Ishikawa (cell line): ENCODE results near the gene TLE5.

Experiments used
- CEBPB ChIP-seq: IDR thresholded peaks from 2 replicates; pipeline ENCODE4 v1.6.1; 2012
- CREB1 ChIP-seq: IDR thresholded peaks from 2 replicates; pipeline ENCODE4 v1.6.1; 2012; ENCODE audit warnings: low read depth
- EGR1 ChIP-seq: IDR thresholded peaks from 2 replicates; pipeline ENCODE4 v1.6.1; 2012
- EP300 ChIP-seq: IDR thresholded peaks from 2 replicates; pipeline ENCODE4 v1.6.1; 2012; ENCODE audit warnings: borderline replicate concordance
- FOXM1 ChIP-seq: IDR thresholded peaks from 2 replicates; pipeline ENCODE4 v1.6.1; 2012; ENCODE audit warnings: low read depth, borderline replicate concordance
- MAX ChIP-seq: IDR thresholded peaks from 2 replicates; pipeline ENCODE4 v1.6.1; 2012
- NFIC ChIP-seq: IDR thresholded peaks from 2 replicates; pipeline ENCODE4 v1.6.1; 2012
- RAD21 ChIP-seq: IDR thresholded peaks from 2 replicates; pipeline ENCODE4 v1.6.1; 2012; ENCODE audit warnings: low read depth
- REST ChIP-seq: IDR thresholded peaks from 2 replicates; pipeline ENCODE4 v1.6.1; 2012; ENCODE audit warnings: low read depth, mild to moderate bottlenecking
- TAF1 ChIP-seq: IDR thresholded peaks from 2 replicates; pipeline ENCODE4 v1.6.1; 2012; ENCODE audit warnings: low read depth, mild to moderate bottlenecking
- TCF12 ChIP-seq: IDR thresholded peaks from 2 replicates; pipeline ENCODE4 v1.6.1; 2012; ENCODE audit warnings: low read depth
- TEAD4 ChIP-seq: IDR thresholded peaks from 2 replicates; pipeline ENCODE4 v1.6.1; 2012
- USF1 ChIP-seq: IDR thresholded peaks from 2 replicates; pipeline ENCODE4 v1.6.1; 2012
- YY1 ChIP-seq: IDR thresholded peaks from 2 replicates; pipeline ENCODE4 v1.6.1; 2012; ENCODE audit warnings: low read depth
- ZBTB7A ChIP-seq: IDR thresholded peaks from 2 replicates; pipeline ENCODE4 v1.6.1; 2012; ENCODE audit warnings: low read depth

TLE5 gene

GRCh38 chr19:3034656-3035541 lies 27.4 kb downstream of the TLE5 start:
- TF ChIP-seq RAD21: no peak
- TF ChIP-seq MAX: no peak
- no peak for TF ChIP-seq FOXM1
- TF ChIP-seq EGR1: no peak
- TF ChIP-seq USF1: no peak
- no peak for TF ChIP-seq TAF1
- no peak for TF ChIP-seq TCF12
- TF ChIP-seq TEAD4: no peak
- TF ChIP-seq YY1: no peak
- no peak for TF ChIP-seq CREB1
- TF ChIP-seq EP300: no peak
- TF ChIP-seq ZBTB7A: no peak
- no peak for TF ChIP-seq REST
- TF ChIP-seq CEBPB: no peak
- TF ChIP-seq NFIC: no peak

GRCh38 chr19:3034406-3034655 lies 28.0 kb downstream of the TLE5 start:
- TF ChIP-seq EP300: no peak
- no peak for TF ChIP-seq CREB1
- TF ChIP-seq REST: no peak
- no peak for TF ChIP-seq TCF12
- TF ChIP-seq FOXM1: no peak
- no peak for TF ChIP-seq USF1
- TF ChIP-seq RAD21: no peak
- no peak for TF ChIP-seq CEBPB
- TF ChIP-seq EGR1: no peak
- no peak for TF ChIP-seq TAF1
- no peak for TF ChIP-seq TEAD4
- TF ChIP-seq ZBTB7A: no peak
- no peak for TF ChIP-seq MAX
- no peak for TF ChIP-seq NFIC
- no peak for TF ChIP-seq YY1

GRCh38 chr19:3033595-3034405 lies 28.5 kb downstream of the TLE5 start:
- no peak for TF ChIP-seq MAX
- no peak for TF ChIP-seq EP300
- no peak for TF ChIP-seq TEAD4
- TF ChIP-seq REST: no peak
- no peak for TF ChIP-seq CEBPB
- TF ChIP-seq TCF12: no peak
- no peak for TF ChIP-seq CREB1
- no peak for TF ChIP-seq YY1
- TF ChIP-seq ZBTB7A: no peak
- no peak for TF ChIP-seq NFIC
- no peak for TF ChIP-seq RAD21
- TF ChIP-seq USF1: no peak
- no peak for TF ChIP-seq TAF1
- TF ChIP-seq FOXM1: no peak
